ENCODE measurements around the gene MROH7. TPM values are rescaled to one million over a fixed set of nuclear protein-coding genes. Genes with fewer than 3 reads are reported as not detected.

Gene MROH7
- total RNA-seq, 4 donors from 2014 or later, result 0.65 to 3.0 (median 2.0) TPM

GRCh38 chr1:54679706-54680105 is 38.1 kb downstream of the MROH7 start:
- no peak for DNase-seq (ENCODE audit: low spot score in 2 of 2)
- TF ChIP-seq CTCF (IDR thresholded peaks at IDR 0.05) (no peak), POLR2A (IDR thresholded peaks at IDR 0.05) (no peak)
- intact Hi-C loops (cut with DNase I; ENCODE audit: low total_unique reads), result no loop called here
- H3K4me3 ChIP-seq (ENCODE audit: low read depth, poor library complexity, severe bottlenecking), result no peak overlapping the region
- 84 to 93% methylated on average over 7 of the region's 7 CpGs for WGBS, 2 donors

DNA sequence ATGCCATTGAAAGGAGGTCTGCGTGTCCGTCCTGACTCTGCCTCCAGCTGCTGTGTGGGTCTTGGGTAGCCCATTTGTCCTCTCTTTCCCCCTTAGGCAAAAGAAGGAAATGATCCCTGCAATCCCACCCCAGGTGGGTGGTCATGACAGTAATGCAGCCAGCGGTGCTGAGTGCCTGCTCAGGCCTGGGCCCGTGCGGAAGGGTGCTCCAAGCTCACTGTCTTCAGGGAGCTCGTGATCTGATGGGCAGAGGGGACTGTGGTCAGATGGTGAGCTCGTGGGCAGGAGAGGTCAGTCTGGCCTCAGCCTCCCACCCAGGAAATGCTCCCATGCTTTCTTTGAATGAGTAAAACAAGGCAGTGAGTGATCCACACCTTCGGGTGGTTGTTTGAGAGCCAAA is 38.8 kb downstream of the MROH7 start:
- TF ChIP-seq POLR2A (IDR thresholded peaks at IDR 0.05) (no peak), CTCF (IDR thresholded peaks at IDR 0.05) (no peak)
- DNase-seq (ENCODE audit: low spot score in 2 of 2), result no peak
- intact Hi-C loops (cut with DNase I; ENCODE audit: low total_unique reads), result no loop called here
- no peak overlapping the region for H3K4me3 ChIP-seq (ENCODE audit: low read depth, poor library complexity, severe bottlenecking)
- WGBS, 2 donors, result 79 to 84% methylated on average over 6 to 8 of the region's 8 CpGs

GRCh38 chr1:54681358-54681757 is 39.8 kb downstream of the MROH7 start:
- intact Hi-C loops (cut with DNase I; ENCODE audit: low total_unique reads), result no loop called here
- no peak overlapping the region for H3K4me3 ChIP-seq (ENCODE audit: low read depth, poor library complexity, severe bottlenecking)
- DNase-seq (ENCODE audit: low spot score in 2 of 2), result no peak
- no peak for TF ChIP-seq CTCF (IDR thresholded peaks at IDR 0.05)
- no peak for TF ChIP-seq POLR2A (IDR thresholded peaks at IDR 0.05)

DNA sequence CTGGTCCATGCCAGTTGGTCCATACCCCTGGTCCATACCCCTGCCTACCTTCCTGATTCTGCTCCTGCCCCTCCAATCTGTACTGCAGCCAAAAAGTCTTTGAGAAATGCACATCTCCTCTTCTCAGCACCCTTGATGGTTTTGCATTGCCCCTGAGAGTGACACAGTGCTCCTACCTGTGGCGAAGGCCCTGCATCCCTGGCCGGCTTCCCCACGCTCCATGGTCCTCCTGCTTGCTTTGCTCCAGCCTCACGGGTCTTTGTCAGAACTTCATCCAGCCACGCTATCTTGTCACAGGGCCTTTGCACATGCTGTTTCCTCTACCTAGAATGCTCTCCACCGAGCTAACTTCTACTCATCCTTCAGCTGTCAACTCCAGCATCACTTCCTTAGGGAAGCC is 41.9 kb downstream of the MROH7 start:
- intact Hi-C loops (cut with DNase I; ENCODE audit: low total_unique reads), result no loop called here
- H3K4me3 ChIP-seq (ENCODE audit: low read depth, poor library complexity, severe bottlenecking), result no peak overlapping the region
- TF ChIP-seq POLR2A (IDR thresholded peaks at IDR 0.05) (no peak), CTCF (IDR thresholded peaks at IDR 0.05) (no peak)
- no peak for DNase-seq (ENCODE audit: low spot score in 2 of 2)
- 94 to 95% methylated on average over 6 of the region's 6 CpGs for WGBS, 2 donors

- intact Hi-C loops (cut with DNase I; ENCODE audit: low total_unique reads), result no loop called here
- TF ChIP-seq CTCF (IDR thresholded peaks at IDR 0.05), result no peak
- TF ChIP-seq POLR2A (IDR thresholded peaks at IDR 0.05), result no peak
- 92 to 93% methylated on average over 4 of the region's 4 CpGs for WGBS, 2 donors
- H3K4me3 ChIP-seq (ENCODE audit: low read depth, poor library complexity, severe bottlenecking), result no peak overlapping the region
- no peak for DNase-seq (ENCODE audit: low spot score in 2 of 2)
Observed at GRCh38 chr1:54685335-54685905, 43.8 kb downstream of the MROH7 start.

DNA sequence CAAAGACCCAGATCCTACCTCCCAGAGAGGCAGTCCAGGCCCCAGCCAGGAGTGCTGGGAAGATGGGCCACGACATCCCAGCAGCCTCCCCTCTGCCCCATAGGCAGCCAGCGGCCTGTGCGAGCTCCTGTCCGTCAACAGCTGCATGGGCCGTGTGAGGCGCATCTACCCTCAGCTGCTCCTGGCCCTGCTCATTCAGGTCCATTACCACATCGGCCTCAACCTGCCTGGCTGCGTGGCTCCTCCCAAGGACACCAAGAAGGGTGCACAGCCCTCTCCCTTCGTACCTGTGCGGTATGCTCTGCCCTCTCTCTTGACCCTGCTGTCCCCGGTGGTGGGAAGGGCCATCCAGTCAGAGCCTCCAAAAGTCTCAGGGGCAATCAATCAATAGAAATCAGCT is 44.6 kb downstream of the MROH7 start:
- TF ChIP-seq POLR2A (IDR thresholded peaks at IDR 0.05) (no peak), CTCF (IDR thresholded peaks at IDR 0.05) (no peak)
- intact Hi-C loops (cut with DNase I; ENCODE audit: low total_unique reads), result no loop called here
- H3K4me3 ChIP-seq (ENCODE audit: low read depth, poor library complexity, severe bottlenecking), result no peak overlapping the region
- no peak for DNase-seq (ENCODE audit: low spot score in 2 of 2)
- 87 to 96% methylated on average over 6 to 11 of the region's 11 CpGs for WGBS, 2 donors

All from lower leg skin (tissue), 4 donors.